Body of pancreas (tissue), 4 donors: Measurements from ENCODE around the gene GPATCH1. TPM values are rescaled to one million over a fixed set of nuclear protein-coding genes. Genes with fewer than 3 reads are reported as not detected.

Experiments used
- ATAC-seq: fragments of 150-250 bp; one replicate; pipeline ENCODE4 v1.9.1; 2016
- DNase-seq, 4 donors: peaks; one replicate each; pipeline ENCODE4 v3.0.0-alpha.2; 2019
- H3K27ac ChIP-seq, 4 donors: fragments of 200-600 bp; sonication (generic); 1 replicate in 3 of 4; 2 replicates in 1 of 4; pipeline versions ENCODE4 v1.5.1 to v1.6.1; 2016 to 2019; ENCODE audit warnings: mild to moderate bottlenecking in 1 of 4, mixed read lengths in 1 of 4, moderate library complexity in 1 of 4
- H3K27me3 ChIP-seq, 2 donors: fragments of 200-600 bp; sonication (generic); one replicate each; pipeline ENCODE4 v1.6.0; 2016; ENCODE audit warnings: mild to moderate bottlenecking in 1 of 2
- H3K36me3 ChIP-seq, 2 donors: fragments of 200-600 bp; sonication (generic); replicated peaks in 1 of 2; 2 replicates each; pipeline ENCODE4 v1.5.1; 2016; ENCODE audit warnings: low read depth in 2 of 2; ENCODE audit not compliant: insufficient read depth in 1 of 2
- H3K4me1 ChIP-seq: fragments of 200-600 bp; sonication (generic); one replicate; pipeline ENCODE4 v1.6.0; 2016
- H3K4me3 ChIP-seq, 2 donors: fragments of 200-600 bp; sonication (generic); 1 replicate in 1 of 2; 2 replicates in 1 of 2; pipeline ENCODE4 v1.5.1; 2016 to 2019
- H3K9me3 ChIP-seq, 3 donors: fragments of 200-600 bp; sonication (generic); 1 replicate in 2 of 3; 2 replicates in 1 of 3; pipeline ENCODE4 v1.5.1; 2016
- CTCF ChIP-seq, 7 experiments: fragments of 450-650 bp in 4 of 7; fragments of 200-600 bp in 3 of 7; sonication (generic) in 3 of 7; IDR thresholded peaks; one replicate each; pipeline ENCODE4 v1.5.1; 2016 to 2019; ENCODE audit warnings: antibody characterized with exemption in 7 of 7
- POLR2A ChIP-seq, 3 donors: fragments of 450-650 bp; IDR thresholded peaks; one replicate each; pipeline ENCODE4 v1.6.1; 2016; ENCODE audit warnings: antibody characterized with exemption in 3 of 3, mild to moderate bottlenecking in 2 of 3
- WGBS, 2 donors: methylation state at CpG; one replicate each; pipeline ENCODE4 v1.1.5; 2017; 5-methylcytosine and 5-hydroxymethylcytosine counted together
- intact Hi-C: fragments of 100-400 bp; cut with DNase I; formaldehyde crosslinking; loops from one replicate; pipeline ENCODE4 v1.15.1; 2023
- total RNA-seq, 2 donors: library from RNA; depleted of rRNA; stranded (reverse); fragments of >200 nt; gene quantifications; one replicate each; pipeline ENCODE4 v1.1.0, GENCODE V29; 2016

GPATCH1 gene
- total RNA-seq, 2 donors from 2014 or later = 6.6 to 7.0 TPM

GRCh38 chr19:33047422-33047821 lies 33.6 kb upstream of the GPATCH1 start:
- H3K9me3 ChIP-seq = no peaks in the 10 kb centered on the region
- H3K27me3 ChIP-seq = no peaks in the 10 kb centered on the region
- 58 to 78% methylated on average over 5 to 8 of the region's 8 CpGs for WGBS, 2 donors
- ATAC-seq (peak; percentile 83), DNase-seq (peak; percentile 61 to 80 (median 70))
- H3K36me3 ChIP-seq = no peaks in the 10 kb centered on the region
- intact Hi-C loops = no loop called here
- peaks cover 47% of the 10 kb centered on the region for H3K4me1 ChIP-seq
- H3K4me3 ChIP-seq = no peak overlapping the region
- peak overlapping the region; percentile 55 to 87 (median 82) for H3K27ac ChIP-seq
- TF ChIP-seq CTCF (IDR thresholded peaks at IDR 0.05) (no peak), POLR2A (IDR thresholded peaks at IDR 0.05) (peak; percentile 29 to 64 (median 63))

DNA sequence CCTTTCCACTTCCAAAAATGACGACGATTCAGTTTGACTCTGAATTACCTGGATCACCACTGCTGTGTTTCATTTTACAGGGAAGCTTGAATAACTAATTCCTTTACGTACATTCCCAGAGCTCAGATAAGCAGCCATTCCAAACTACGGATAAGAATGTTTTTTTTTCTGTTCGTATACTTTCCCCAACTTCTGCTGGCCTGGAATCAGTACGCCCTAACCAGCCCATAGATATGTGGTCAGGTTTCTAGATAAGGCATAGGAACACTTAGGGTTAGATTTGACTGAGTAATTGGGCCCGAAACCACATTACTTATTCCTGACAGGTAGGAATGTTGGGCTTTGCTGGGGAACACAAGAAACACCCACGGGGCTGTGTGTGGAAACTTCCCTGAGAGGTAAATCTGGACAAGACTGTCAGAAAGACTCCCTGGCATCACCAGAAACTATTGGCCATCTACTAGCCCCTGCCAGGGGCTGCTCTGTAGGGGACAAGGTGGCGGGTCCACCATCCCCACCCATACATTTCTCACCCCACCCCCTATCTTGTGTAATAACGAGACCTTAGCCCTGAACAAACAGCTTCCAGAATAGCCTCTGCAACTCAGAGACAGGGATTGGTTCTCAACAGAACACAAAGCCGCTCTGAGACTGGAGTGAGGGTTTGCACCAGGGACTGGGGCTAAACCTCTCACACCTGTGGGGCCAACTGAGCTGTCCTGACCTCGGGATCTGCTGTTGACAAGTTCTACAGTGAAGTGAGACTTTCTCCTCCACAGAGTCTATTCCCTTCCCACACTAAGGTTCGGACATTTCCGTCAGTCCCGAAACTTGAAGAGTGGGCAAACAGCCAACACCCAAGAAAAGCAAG lies 31.9 kb upstream of the GPATCH1 start:
- Histone ChIP-seq H3K27me3 (no peaks in the 10 kb centered on the region), H3K36me3 (no peaks in the 10 kb centered on the region), H3K4me3 (no peak overlapping the region), H3K9me3 (no peaks in the 10 kb centered on the region), H3K27ac (peak overlapping the region; percentile 78 to 87 (median 82)), H3K4me1 (peaks cover 49% of the 10 kb centered on the region)
- intact Hi-C loops = no loop called here
- peak; percentile 29 to 59 (median 52) for DNase-seq
- no peak for TF ChIP-seq CTCF (IDR thresholded peaks at IDR 0.05)
- peak in 1 of 3 donors; percentile 14 for TF ChIP-seq POLR2A (IDR thresholded peaks at IDR 0.05)
- ATAC-seq = peak; percentile 71
- 30 to 41% methylated on average over 15 of the region's 15 CpGs for WGBS, 2 donors

- 96 to 100% methylated on average over 3 of the region's 3 CpGs for WGBS, 2 donors
These were observed 30.9 kb upstream of the GPATCH1 start for GRCh38 chr19:33050110-33050509.

DNA sequence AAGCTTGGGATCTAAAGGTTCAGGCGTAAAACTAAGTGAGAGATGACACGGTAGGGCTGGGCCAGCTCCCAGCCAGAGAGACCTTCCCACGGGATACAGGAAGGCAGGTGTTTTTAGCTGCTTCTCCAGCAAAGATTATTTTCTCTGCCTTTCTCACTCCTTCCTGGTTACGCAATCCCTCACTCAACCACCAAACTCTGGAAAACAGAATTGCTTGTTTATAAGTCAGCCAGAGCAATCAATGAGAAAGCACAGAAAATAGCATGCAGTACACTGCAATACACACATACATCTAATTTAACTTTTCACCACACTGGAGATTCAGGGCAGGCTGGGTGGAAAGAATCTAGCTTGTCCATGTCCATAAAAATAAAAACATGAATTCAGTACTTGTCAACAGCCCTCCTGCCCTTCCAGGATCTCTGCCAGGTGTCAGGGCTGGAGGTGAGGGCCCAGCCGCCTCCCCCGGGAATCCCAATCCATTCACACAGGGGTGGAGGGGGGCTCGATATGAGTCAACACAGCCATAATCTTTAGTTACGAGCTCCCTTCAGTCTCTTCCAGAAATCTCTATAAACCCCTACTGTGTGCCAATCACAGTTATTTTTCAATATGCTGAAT lies 28.5 kb upstream of the GPATCH1 start:
- Histone ChIP-seq H3K27ac (peak overlapping the region in 3 of 4 donors; percentile 76 to 87 (median 85)), H3K9me3 (no peaks in the 10 kb centered on the region), H3K4me3 (no peak overlapping the region), H3K36me3 (no peaks in the 10 kb centered on the region), H3K4me1 (peaks cover 63% of the 10 kb centered on the region), H3K27me3 (no peaks in the 10 kb centered on the region)
- WGBS, 2 donors = 43 to 57% methylated on average over 7 to 8 of the region's 8 CpGs
- no peak for TF ChIP-seq CTCF (IDR thresholded peaks at IDR 0.05)
- peak in 1 of 3 donors; percentile 15 for TF ChIP-seq POLR2A (IDR thresholded peaks at IDR 0.05)
- DNase-seq (peak in 3 of 4 donors; percentile 27 to 54 (median 30)), ATAC-seq (peak; percentile 54)
- intact Hi-C loops = no loop called here

More at GRCh38 chr19:33050110-33050509, 30.9 kb upstream of the GPATCH1 start:
- ATAC-seq (no peak), DNase-seq (no peak)
- Histone ChIP-seq H3K9me3 (no peaks in the 10 kb centered on the region), H3K27ac (peak overlapping the region; percentile 78 to 87 (median 82)), H3K4me3 (no peak overlapping the region), H3K27me3 (no peaks in the 10 kb centered on the region), H3K4me1 (peaks cover 54% of the 10 kb centered on the region), H3K36me3 (no peaks in the 10 kb centered on the region)
- intact Hi-C loops = no loop called here
- TF ChIP-seq CTCF (IDR thresholded peaks at IDR 0.05) = no peak
- TF ChIP-seq POLR2A (IDR thresholded peaks at IDR 0.05) = no peak
